DOHH2 (cell line): ENCODE data around the gene LHFPL6.

Experiments used
- CTCF ChIP-seq: fragments of 200-600 bp; sonication (generic); IDR thresholded peaks from one replicate; pipeline ENCODE4 v1.5.1; 2014; ENCODE audit warnings: antibody characterized with exemption, mild to moderate bottlenecking, low read depth, low read length; ENCODE audit not compliant: poor library complexity, severe bottlenecking
- EZH2phosphoT487 ChIP-seq: fragments of 200-600 bp; sonication (generic); IDR thresholded peaks from 2 replicates; pipeline ENCODE4 v1.6.1; 2017; ENCODE audit warnings: borderline replicate concordance, mild to moderate bottlenecking, antibody characterized with exemption, low read length, moderate library complexity, mixed read lengths

GRCh38 chr13:39587939-39588338 is 15.1 kb downstream of the LHFPL6 start:
- TF ChIP-seq EZH2phosphoT487 (no peak), CTCF (no peak)
